ENCODE measurements around the gene SND1. TPM values are rescaled to one million over a fixed set of nuclear protein-coding genes. Genes with fewer than 3 reads are reported as not detected.

SND1 gene
- total and polyA plus RNA-seq, 2 donors (not counting 1 experiment from before 2014, with no cell fraction given), result 44.4 to 165 TPM

DNA sequence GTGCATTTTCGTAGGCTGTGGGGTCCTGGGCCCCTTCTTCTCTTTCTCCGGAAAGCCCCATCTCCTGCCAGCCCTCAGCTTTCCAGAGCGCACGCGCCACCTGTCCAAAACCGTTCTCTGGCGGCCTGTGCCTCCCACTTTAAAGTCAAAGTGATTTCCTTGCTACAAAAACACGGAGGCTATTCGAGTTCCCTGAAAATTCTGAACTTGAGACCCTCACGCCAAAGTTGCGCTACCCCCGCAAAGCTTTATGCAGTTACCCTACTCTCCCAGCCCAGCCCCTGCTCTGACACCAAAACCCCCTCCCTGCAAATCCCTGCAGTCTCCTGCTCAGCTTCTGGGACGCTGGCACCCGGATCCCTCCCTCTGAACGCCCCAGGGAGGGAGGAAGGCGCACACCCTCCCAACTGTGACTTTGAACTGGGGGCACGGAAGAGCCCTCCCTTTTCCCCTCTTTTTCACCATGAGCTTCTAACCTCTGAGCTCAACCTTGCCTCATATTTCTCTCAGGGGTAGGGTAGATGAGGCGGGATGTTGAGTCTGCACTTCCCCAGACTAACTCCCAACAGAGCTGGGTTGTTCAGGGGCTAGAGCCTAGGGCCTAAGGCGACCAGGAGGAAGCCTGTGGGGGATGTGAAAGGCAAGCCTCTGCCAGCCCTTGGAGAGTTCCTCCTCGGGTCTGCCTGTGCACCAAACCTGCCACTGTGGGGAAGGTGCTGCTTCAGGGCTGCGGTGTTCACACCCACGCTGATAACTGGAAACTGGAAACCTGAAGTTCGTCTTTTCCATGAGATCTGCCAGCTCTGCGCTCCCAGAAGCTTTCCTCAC lies 31.4 kb upstream of the SND1 start:
- H3K27me3 ChIP-seq (replicated peaks in 1 of 4; ENCODE audit: control extremely low read depth in 1 of 4, control insufficient read depth in 3 of 4, insufficient read depth in 4 of 4, low read length in 3 of 4), result peaks cover 0 to 16% (median 11%) of the 10 kb centered on the region in 4 experiments
- Mint-ChIP-seq H3K4me3 (no peak overlapping the region), H3K27ac (no peak overlapping the region), H3K4me1 (peaks cover 5% of the 10 kb centered on the region), H3K27me3 (peaks cover 66% of the 10 kb centered on the region), H3K9me3 (ENCODE audit: insufficient read depth) (no peaks in the 10 kb centered on the region)
- CTCF ChIA-PET, result no interaction called here
- no peak overlapping the region for H3K4me2 ChIP-seq (replicated peaks; ENCODE audit: low read depth, low read length, poor library complexity, severe bottlenecking)
- TF ChIP-seq, protein P1, sequence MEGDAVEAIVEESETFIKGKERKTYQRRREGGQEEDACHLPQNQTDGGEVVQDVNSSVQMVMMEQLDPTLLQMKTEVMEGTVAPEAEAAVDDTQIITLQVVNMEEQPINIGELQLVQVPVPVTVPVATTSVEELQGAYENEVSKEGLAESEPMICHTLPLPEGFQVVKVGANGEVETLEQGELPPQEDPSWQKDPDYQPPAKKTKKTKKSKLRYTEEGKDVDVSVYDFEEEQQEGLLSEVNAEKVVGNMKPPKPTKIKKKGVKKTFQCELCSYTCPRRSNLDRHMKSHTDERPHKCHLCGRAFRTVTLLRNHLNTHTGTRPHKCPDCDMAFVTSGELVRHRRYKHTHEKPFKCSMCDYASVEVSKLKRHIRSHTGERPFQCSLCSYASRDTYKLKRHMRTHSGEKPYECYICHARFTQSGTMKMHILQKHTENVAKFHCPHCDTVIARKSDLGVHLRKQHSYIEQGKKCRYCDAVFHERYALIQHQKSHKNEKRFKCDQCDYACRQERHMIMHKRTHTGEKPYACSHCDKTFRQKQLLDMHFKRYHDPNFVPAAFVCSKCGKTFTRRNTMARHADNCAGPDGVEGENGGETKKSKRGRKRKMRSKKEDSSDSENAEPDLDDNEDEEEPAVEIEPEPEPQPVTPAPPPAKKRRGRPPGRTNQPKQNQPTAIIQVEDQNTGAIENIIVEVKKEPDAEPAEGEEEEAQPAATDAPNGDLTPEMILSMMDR (IDR thresholded peaks at IDR 0.05), result no peak
- TF ChIP-seq EZH2 (IDR thresholded peaks at IDR 0.05; ENCODE audit: borderline replicate concordance, insufficient read depth, low read depth, low read length, poor library complexity, severe bottlenecking), result no peak
- WGBS (ENCODE audit: insufficient coverage), result 5% methylated on average over 17 of the region's 24 CpGs
- ATAC-seq (ENCODE audit: low read depth) (no peak), DNase-seq (no peak)
- no peaks in the 10 kb centered on the region for H4K20me1 ChIP-seq (ENCODE audit: control insufficient read depth, insufficient read depth, low read length, poor library complexity, severe bottlenecking)
- no peaks in the 10 kb centered on the region for H3K79me2 ChIP-seq (ENCODE audit: control insufficient read depth, insufficient read depth, low read length)
- intact Hi-C loops (cut with micrococcal nuclease), result no loop called here
- H3K4me1 ChIP-seq (ENCODE audit: control insufficient read depth in 2 of 2, insufficient read depth in 2 of 2, low read length in 2 of 2), result no peaks in the 10 kb centered on the region
- H3K9ac ChIP-seq (ENCODE audit: low read length), result no peak overlapping the region
- H3K9me3 ChIP-seq (ENCODE audit: control extremely low read depth in 1 of 3, control insufficient read depth in 2 of 3, insufficient read depth in 1 of 3, low read length in 2 of 3), result no peaks in the 10 kb centered on the region
- H2AFZ ChIP-seq (ENCODE audit: insufficient read depth, low read depth, low read length, poor library complexity, severe bottlenecking), result no peak overlapping the region
- H3K4me3 ChIP-seq (ENCODE audit: control extremely low read depth in 1 of 5, extremely low read depth in 1 of 5, insufficient read depth in 1 of 5, low read depth in 2 of 5, low read length in 4 of 5), result no peak overlapping the region
- POLR2A ChIA-PET, result no interaction called here
- no peaks in the 10 kb centered on the region for H3K36me3 ChIP-seq (replicated peaks in 1 of 2; ENCODE audit: control extremely low read depth in 1 of 2, control insufficient read depth in 1 of 2, extremely low read depth in 1 of 2, insufficient read depth in 2 of 2, low read length in 1 of 2)
- H3K27ac ChIP-seq (ENCODE audit: low read length in 2 of 2), result no peak overlapping the region

DNA sequence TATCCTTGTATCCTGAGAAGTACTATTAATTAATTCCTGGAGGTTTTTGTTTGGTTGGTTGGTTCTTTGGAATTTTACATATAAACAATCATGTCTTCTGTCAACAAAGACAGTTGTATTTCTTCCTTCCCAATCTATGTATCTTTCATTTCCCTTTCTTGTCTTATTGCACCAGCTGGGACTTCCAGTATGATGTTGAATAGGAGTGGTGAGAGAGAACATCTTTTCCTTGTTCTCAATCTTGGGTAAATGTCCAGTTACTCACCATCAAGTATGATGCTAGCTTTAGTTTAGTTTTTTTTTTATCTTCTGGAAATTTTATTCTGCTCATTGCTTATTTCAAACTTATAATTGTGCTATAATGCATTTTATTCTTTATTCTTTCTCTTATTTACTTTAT lies 26.7 kb upstream of the SND1 start:
- Histone ChIP-seq H3K4me2 (replicated peaks; ENCODE audit: low read depth, low read length, poor library complexity, severe bottlenecking) (no peak overlapping the region), H3K4me1 (ENCODE audit: control insufficient read depth in 2 of 2, insufficient read depth in 2 of 2, low read length in 2 of 2) (no peaks in the 10 kb centered on the region), H3K79me2 (ENCODE audit: control insufficient read depth, insufficient read depth, low read length) (no peaks in the 10 kb centered on the region), H3K9ac (ENCODE audit: low read length) (no peak overlapping the region), H2AFZ (ENCODE audit: insufficient read depth, low read depth, low read length, poor library complexity, severe bottlenecking) (no peak overlapping the region), H3K4me3 (ENCODE audit: control extremely low read depth in 1 of 5, extremely low read depth in 1 of 5, insufficient read depth in 1 of 5, low read depth in 2 of 5, low read length in 4 of 5) (no peak overlapping the region), H3K27me3 (replicated peaks in 1 of 4; ENCODE audit: control extremely low read depth in 1 of 4, control insufficient read depth in 3 of 4, insufficient read depth in 4 of 4, low read length in 3 of 4) (peaks cover 0 to 11% (median 6%) of the 10 kb centered on the region in 4 experiments), H3K9me3 (ENCODE audit: control extremely low read depth in 1 of 3, control insufficient read depth in 2 of 3, insufficient read depth in 1 of 3, low read length in 2 of 3) (no peaks in the 10 kb centered on the region), H4K20me1 (ENCODE audit: control insufficient read depth, insufficient read depth, low read length, poor library complexity, severe bottlenecking) (no peaks in the 10 kb centered on the region), H3K36me3 (replicated peaks in 1 of 2; ENCODE audit: control extremely low read depth in 1 of 2, control insufficient read depth in 1 of 2, extremely low read depth in 1 of 2, insufficient read depth in 2 of 2, low read length in 1 of 2) (no peaks in the 10 kb centered on the region), H3K27ac (ENCODE audit: low read length in 2 of 2) (no peak overlapping the region)
- no peaks in the 10 kb centered on the region for H3K9me3 Mint-ChIP-seq (ENCODE audit: insufficient read depth)
- H3K27me3 Mint-ChIP-seq, result peaks cover 44% of the 10 kb centered on the region
- no peak for ATAC-seq (ENCODE audit: low read depth)
- no peak overlapping the region for H3K4me3 Mint-ChIP-seq
- ChIA-PET CTCF (interaction anchor here (1.1 kb wide), 1 partner anchor 24 kb away, joined by 3 read pairs; no protein-coding TSS in a partner anchor), POLR2A (no interaction called here)
- no peak overlapping the region for H3K27ac Mint-ChIP-seq
- no peak for DNase-seq
- TF ChIP-seq EZH2 (IDR thresholded peaks at IDR 0.05; ENCODE audit: borderline replicate concordance, insufficient read depth, low read depth, low read length, poor library complexity, severe bottlenecking), result no peak
- intact Hi-C loops (cut with micrococcal nuclease), result no loop called here
- peaks cover 5% of the 10 kb centered on the region for H3K4me1 Mint-ChIP-seq

All from B cell (primary cell).